ENCODE results near the gene THPO. TPM values are rescaled to one million over a fixed set of nuclear protein-coding genes. Genes with fewer than 3 reads are reported as not detected.

The THPO gene
- total and polyA plus RNA-seq, 2 donors (not counting 1 experiment from before 2014, with no cell fraction given) = not detected

- Mint-ChIP-seq H3K4me3 (no peak overlapping the region), H3K27ac (no peak overlapping the region), H3K4me1 (peaks cover 2% of the 10 kb centered on the region), H3K9me3 (ENCODE audit: insufficient read depth) (no peaks in the 10 kb centered on the region), H3K27me3 (peaks cover 27% of the 10 kb centered on the region)
- Histone ChIP-seq H3K4me1 (ENCODE audit: control insufficient read depth in 2 of 2, insufficient read depth in 2 of 2, low read length in 2 of 2) (no peaks in the 10 kb centered on the region), H2AFZ (ENCODE audit: insufficient read depth, low read depth, low read length, poor library complexity, severe bottlenecking) (no peak overlapping the region), H3K27ac (ENCODE audit: low read length in 2 of 2) (no peak overlapping the region), H3K4me3 (ENCODE audit: control extremely low read depth in 1 of 5, extremely low read depth in 1 of 5, insufficient read depth in 1 of 5, low read depth in 2 of 5, low read length in 4 of 5) (no peak overlapping the region), H3K9me3 (ENCODE audit: control extremely low read depth in 1 of 3, control insufficient read depth in 2 of 3, insufficient read depth in 1 of 3, low read length in 2 of 3) (no peaks in the 10 kb centered on the region), H4K20me1 (ENCODE audit: control insufficient read depth, insufficient read depth, low read length, poor library complexity, severe bottlenecking) (no peaks in the 10 kb centered on the region), H3K27me3 (replicated peaks in 1 of 4; ENCODE audit: control extremely low read depth in 1 of 4, control insufficient read depth in 3 of 4, insufficient read depth in 4 of 4, low read length in 3 of 4) (peaks cover 0 to 20% (median 2%) of the 10 kb centered on the region in 4 experiments), H3K36me3 (replicated peaks in 1 of 2; ENCODE audit: control extremely low read depth in 1 of 2, control insufficient read depth in 1 of 2, extremely low read depth in 1 of 2, insufficient read depth in 2 of 2, low read length in 1 of 2) (peaks cover 0 to 17% of the 10 kb centered on the region in 2 experiments), H3K79me2 (ENCODE audit: control insufficient read depth, insufficient read depth, low read length) (no peaks in the 10 kb centered on the region), H3K4me2 (replicated peaks; ENCODE audit: low read depth, low read length, poor library complexity, severe bottlenecking) (no peak overlapping the region), H3K9ac (ENCODE audit: low read length) (no peak overlapping the region)
- DNase-seq (no peak), ATAC-seq (ENCODE audit: low read depth) (no peak)
- intact Hi-C loops (cut with micrococcal nuclease) = no loop called here
- CTCF ChIA-PET = interaction anchor here (1.1 to 7.4 kb wide), 5 partner anchors 19 to 172 kb away, joined by 3 to 107 read pairs (median 10); no protein-coding TSS in a partner anchor
- TF ChIP-seq CTCF (IDR thresholded peaks at IDR 0.05) (no peak), EZH2 (IDR thresholded peaks at IDR 0.05; ENCODE audit: borderline replicate concordance, insufficient read depth, low read depth, low read length, poor library complexity, severe bottlenecking) (no peak)
- POLR2A ChIA-PET = no interaction called here
- 88% methylated on average over 5 of the region's 5 CpGs for WGBS (ENCODE audit: insufficient coverage)
Observed at GRCh38 chr3:184372911-184373310, 5.1 kb downstream of the THPO start.

- ChIA-PET POLR2A (no interaction called here), CTCF (interaction anchor here (0.5 to 7.4 kb wide), 12 partner anchors 9 to 412 kb away, joined by 3 to 107 read pairs (median 6); partner anchors contain the start of gene EPHB3)
- Histone ChIP-seq H2AFZ (ENCODE audit: insufficient read depth, low read depth, low read length, poor library complexity, severe bottlenecking) (no peak overlapping the region), H3K27ac (ENCODE audit: low read length in 2 of 2) (no peak overlapping the region), H3K36me3 (replicated peaks in 1 of 2; ENCODE audit: control extremely low read depth in 1 of 2, control insufficient read depth in 1 of 2, extremely low read depth in 1 of 2, insufficient read depth in 2 of 2, low read length in 1 of 2) (peaks cover 0 to 17% of the 10 kb centered on the region in 2 experiments), H3K79me2 (ENCODE audit: control insufficient read depth, insufficient read depth, low read length) (no peaks in the 10 kb centered on the region), H3K4me1 (ENCODE audit: control insufficient read depth in 2 of 2, insufficient read depth in 2 of 2, low read length in 2 of 2) (no peaks in the 10 kb centered on the region), H3K27me3 (replicated peaks in 1 of 4; ENCODE audit: control extremely low read depth in 1 of 4, control insufficient read depth in 3 of 4, insufficient read depth in 4 of 4, low read length in 3 of 4) (peaks cover 0 to 14% (median 0%) of the 10 kb centered on the region in 4 experiments), H3K4me3 (ENCODE audit: control extremely low read depth in 1 of 5, extremely low read depth in 1 of 5, insufficient read depth in 1 of 5, low read depth in 2 of 5, low read length in 4 of 5) (no peak overlapping the region), H3K9me3 (ENCODE audit: control extremely low read depth in 1 of 3, control insufficient read depth in 2 of 3, insufficient read depth in 1 of 3, low read length in 2 of 3) (no peaks in the 10 kb centered on the region), H4K20me1 (ENCODE audit: control insufficient read depth, insufficient read depth, low read length, poor library complexity, severe bottlenecking) (no peaks in the 10 kb centered on the region), H3K4me2 (replicated peaks; ENCODE audit: low read depth, low read length, poor library complexity, severe bottlenecking) (no peak overlapping the region), H3K9ac (ENCODE audit: low read length) (no peak overlapping the region)
- intact Hi-C loops (cut with micrococcal nuclease) = no loop called here
- DNase-seq (no peak), ATAC-seq (ENCODE audit: low read depth) (no peak)
- no peaks in the 10 kb centered on the region for H3K9me3 Mint-ChIP-seq (ENCODE audit: insufficient read depth)
- 76% methylated on average over 8 of the region's 8 CpGs for WGBS (ENCODE audit: insufficient coverage)
- peaks cover 22% of the 10 kb centered on the region for H3K27me3 Mint-ChIP-seq
- H3K4me1 Mint-ChIP-seq = peaks cover 2% of the 10 kb centered on the region
- no peak overlapping the region for H3K27ac Mint-ChIP-seq
- no peak for TF ChIP-seq CTCF (IDR thresholded peaks at IDR 0.05)
- no peak for TF ChIP-seq EZH2 (IDR thresholded peaks at IDR 0.05; ENCODE audit: borderline replicate concordance, insufficient read depth, low read depth, low read length, poor library complexity, severe bottlenecking)
- H3K4me3 Mint-ChIP-seq = no peak overlapping the region
Observed at GRCh38 chr3:184372296-184372821, 5.6 kb downstream of the THPO start.
